Omental fat pad (tissue), 4 donors: Measurements from ENCODE around the gene HTR2A. TPM values are rescaled to one million over a fixed set of nuclear protein-coding genes. Genes with fewer than 3 reads are reported as not detected.

Experiments used
- ATAC-seq: fragments of 150-250 bp; one replicate; pipeline ENCODE4 v1.9.1; 2016; ENCODE audit warnings: mild to moderate bottlenecking, moderate library complexity; ENCODE audit not compliant: low FRiP score
- DNase-seq: peaks from one replicate; pipeline ENCODE4 v3.0.0-alpha.2; 2019; ENCODE audit warnings: low spot score
- total RNA-seq, 4 donors: library from RNA; depleted of rRNA; stranded (reverse); fragments of >200 nt; gene quantifications; one replicate each; pipeline ENCODE4 v1.1.0, GENCODE V29; 2016
- TF ChIP-seq, protein P1 (sequence below), 3 donors: fragments of 450-650 bp; IDR thresholded peaks; one replicate each; pipeline ENCODE4 v1.5.1; 2016 to 2017; ENCODE audit warnings: antibody characterized with exemption in 3 of 3, mild to moderate bottlenecking in 3 of 3, moderate library complexity in 2 of 3

HTR2A gene
- total RNA-seq, 4 donors from 2014 or later = 0.16 to 1.2 (median 0.55) TPM

DNA sequence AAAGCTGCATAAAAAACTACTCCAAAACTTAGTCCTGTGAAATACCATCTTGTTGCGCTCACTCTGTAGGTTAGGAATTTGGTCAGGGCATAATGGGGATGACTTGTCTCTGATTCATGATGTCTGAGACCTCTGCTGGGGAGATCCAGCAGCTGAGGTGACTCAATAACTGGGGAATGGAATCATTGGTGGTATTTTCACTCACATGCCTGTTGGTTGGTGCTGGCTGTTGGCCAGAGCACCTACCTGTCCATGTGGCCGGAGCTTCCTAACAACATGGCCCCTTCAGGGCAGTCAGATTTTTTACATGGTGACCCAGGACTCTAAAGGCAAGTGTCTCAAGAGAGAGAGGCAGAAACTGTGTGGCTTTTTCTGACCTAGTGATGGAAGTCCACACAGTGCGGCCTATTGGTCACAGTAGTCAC, 92.5 kb downstream of the HTR2A start:
- ATAC-seq = no peak
- no peak for DNase-seq

GRCh38 chr13:46803586-46803985, 93.3 kb downstream of the HTR2A start:
- TF ChIP-seq, protein P1, sequence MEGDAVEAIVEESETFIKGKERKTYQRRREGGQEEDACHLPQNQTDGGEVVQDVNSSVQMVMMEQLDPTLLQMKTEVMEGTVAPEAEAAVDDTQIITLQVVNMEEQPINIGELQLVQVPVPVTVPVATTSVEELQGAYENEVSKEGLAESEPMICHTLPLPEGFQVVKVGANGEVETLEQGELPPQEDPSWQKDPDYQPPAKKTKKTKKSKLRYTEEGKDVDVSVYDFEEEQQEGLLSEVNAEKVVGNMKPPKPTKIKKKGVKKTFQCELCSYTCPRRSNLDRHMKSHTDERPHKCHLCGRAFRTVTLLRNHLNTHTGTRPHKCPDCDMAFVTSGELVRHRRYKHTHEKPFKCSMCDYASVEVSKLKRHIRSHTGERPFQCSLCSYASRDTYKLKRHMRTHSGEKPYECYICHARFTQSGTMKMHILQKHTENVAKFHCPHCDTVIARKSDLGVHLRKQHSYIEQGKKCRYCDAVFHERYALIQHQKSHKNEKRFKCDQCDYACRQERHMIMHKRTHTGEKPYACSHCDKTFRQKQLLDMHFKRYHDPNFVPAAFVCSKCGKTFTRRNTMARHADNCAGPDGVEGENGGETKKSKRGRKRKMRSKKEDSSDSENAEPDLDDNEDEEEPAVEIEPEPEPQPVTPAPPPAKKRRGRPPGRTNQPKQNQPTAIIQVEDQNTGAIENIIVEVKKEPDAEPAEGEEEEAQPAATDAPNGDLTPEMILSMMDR (IDR thresholded peaks at IDR 0.05) = no peak
- DNase-seq (no peak), ATAC-seq (no peak)

More for the DNA sequence above, 92.5 kb downstream of the HTR2A start:
- TF ChIP-seq, protein P1 (IDR thresholded peaks at IDR 0.05) = no peak

DNA sequence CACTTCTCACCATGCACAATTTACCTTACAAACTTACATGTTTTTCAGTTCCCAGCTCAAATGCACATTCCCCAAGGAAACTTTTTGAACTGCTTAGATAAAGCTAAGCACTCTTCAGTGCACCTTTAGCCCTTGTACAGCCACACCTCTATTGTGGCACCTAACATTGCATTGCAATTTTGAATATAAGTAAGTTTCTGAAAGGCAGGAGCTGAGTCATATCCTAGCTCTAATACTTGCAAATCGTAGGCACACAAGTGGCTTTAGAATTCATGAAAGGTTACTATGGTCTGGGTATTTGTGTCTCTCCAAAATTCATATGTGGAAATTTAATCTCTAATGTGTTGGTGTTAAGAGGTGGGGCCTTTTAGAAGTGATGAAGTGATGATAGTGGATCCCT, 95.0 kb downstream of the HTR2A start:
- no peak for DNase-seq
- ATAC-seq = no peak

GRCh38 chr13:46799139-46799538, 97.7 kb downstream of the HTR2A start:
- no peak for DNase-seq
- ATAC-seq = no peak
- TF ChIP-seq, protein P1 (IDR thresholded peaks at IDR 0.05) = no peak

More for the DNA sequence above, 95.0 kb downstream of the HTR2A start:
- TF ChIP-seq, protein P1 (IDR thresholded peaks at IDR 0.05) = no peak

GRCh38 chr13:46797501-46798237, 99.2 kb downstream of the HTR2A start:
- DNase-seq (no peak), ATAC-seq (peak; percentile 35)
- TF ChIP-seq, protein P1 (IDR thresholded peaks at IDR 0.05) = no peak

DNA sequence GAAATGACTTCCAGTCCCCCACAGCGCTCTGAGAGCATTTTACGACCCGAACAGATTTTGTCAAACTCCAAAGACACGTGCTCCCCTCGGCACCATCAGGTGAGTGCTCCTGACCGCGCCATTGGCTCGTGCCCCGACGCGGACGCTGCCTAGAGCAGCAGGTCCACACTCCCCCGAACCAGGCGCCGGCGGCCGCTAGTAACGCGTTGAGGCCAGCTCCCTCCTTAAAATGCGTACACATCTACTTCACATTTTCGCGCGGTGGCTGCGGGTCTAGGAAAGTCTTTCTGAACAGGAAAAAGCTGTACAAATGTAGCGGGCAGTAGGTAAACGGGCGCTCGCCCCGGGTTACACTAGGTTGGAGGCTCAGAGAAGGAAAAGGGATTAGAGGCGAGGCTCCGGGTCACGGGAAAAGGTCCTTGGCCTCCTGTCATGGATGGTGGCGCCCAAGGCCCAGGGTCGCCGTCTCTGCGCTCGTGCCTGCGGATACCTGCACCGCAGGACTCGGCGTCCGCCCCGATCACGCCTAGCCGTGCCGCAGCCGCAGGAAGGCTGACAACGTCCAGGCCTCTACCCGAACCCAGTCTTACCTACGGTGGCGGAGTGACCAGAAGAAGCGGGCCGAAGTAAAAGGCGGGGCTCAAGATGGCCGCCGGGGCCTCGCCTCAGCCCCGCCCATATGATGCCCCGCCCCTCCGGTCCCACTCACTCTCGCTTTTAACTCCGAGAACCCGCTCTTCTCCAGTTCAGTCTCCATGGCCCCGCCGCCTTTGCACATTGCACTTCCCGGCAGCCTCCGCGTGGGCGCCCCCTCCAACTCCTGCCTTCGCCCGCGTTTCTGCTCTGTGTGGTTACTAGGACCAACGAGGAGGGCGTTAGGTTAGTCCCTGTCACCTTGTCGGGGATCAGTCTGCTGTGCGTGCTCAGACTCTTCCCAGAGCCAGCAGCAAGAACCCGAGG, 100.1 kb downstream of the HTR2A start, which contains the start of gene ESD:
Gene ESD, minus strand, starts transcription at position 647 of the 960 bp plus-strand sequence. CDS start 5,748 bp downstream, outside the sequence.
- ATAC-seq (peak; percentile 98), DNase-seq (peak; percentile 86)
- TF ChIP-seq, protein P1 (IDR thresholded peaks at IDR 0.05) = no peak
